Subcutaneous adipose tissue (tissue), 4 donors: ENCODE measurements around the gene CCM2L. TPM values are rescaled to one million over a fixed set of nuclear protein-coding genes. Genes with fewer than 3 reads are reported as not detected.

Experiments used
- CTCF ChIP-seq: fragments of 450-650 bp; IDR thresholded peaks from one replicate; pipeline ENCODE4 v1.5.1; 2016; ENCODE audit warnings: low read depth, mild to moderate bottlenecking, control low read depth, antibody characterized with exemption, moderate library complexity
- small RNA-seq: library from RNA; depleted of rRNA; stranded (forward); fragments of <200 nt; gene quantifications from one replicate; pipeline ENCODE3, GENCODE V24; 2016
- total RNA-seq, 4 donors: library from RNA; depleted of rRNA; stranded (reverse); fragments of >200 nt; gene quantifications; one replicate each; pipeline ENCODE4 v1.1.0, GENCODE V29; 2016

The CCM2L gene
- total RNA-seq, 4 donors from 2014 or later: 1.5 to 25.1 (median 4.4) TPM

GRCh38 chr20:32072168-32072750 is 62.0 kb downstream of the CCM2L start:
- TF ChIP-seq CTCF: no peak

GRCh38 chr20:32075534-32075933 is 65.3 kb downstream of the CCM2L start:
- no peak for TF ChIP-seq CTCF

DNA sequence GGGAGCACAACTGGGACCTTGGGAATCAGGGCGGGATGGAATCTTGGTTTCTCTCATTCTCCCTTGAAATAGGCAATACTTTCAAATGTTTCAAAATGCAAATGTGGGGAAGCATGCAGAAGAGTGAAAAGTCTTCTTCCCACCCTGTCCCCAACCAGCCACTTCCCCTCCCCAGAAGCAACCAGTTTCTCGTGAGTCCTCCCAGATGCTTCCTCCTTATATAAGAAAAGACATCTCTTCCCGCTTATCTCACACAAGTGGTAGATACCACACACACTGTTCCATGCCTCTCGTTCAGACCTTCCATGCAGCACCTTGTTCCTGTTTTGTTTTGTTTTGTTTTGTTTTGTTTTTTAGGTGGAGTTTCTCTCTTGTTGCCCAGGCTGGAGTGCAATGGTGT is 67.0 kb downstream of the CCM2L start:
- TF ChIP-seq CTCF: no peak

GRCh38 chr20:32078322-32078721 is 68.1 kb downstream of the CCM2L start:
- TF ChIP-seq CTCF: no peak

GRCh38 chr20:32078791-32079190 is 68.6 kb downstream of the CCM2L start:
- no peak for TF ChIP-seq CTCF

- no peak for TF ChIP-seq CTCF
These were observed 69.4 kb downstream of the CCM2L start for GRCh38 chr20:32079655-32080109.

- TF ChIP-seq CTCF: no peak
These were observed 70.5 kb downstream of the CCM2L start for GRCh38 chr20:32080783-32081182.

Small RNA genes lying within 50 kb of the gene (small RNA-seq; reads per million reads assigned to genes)
- gene RNA5SP481 (not detected), gene RNA5SP482 (not detected)

Other genes starting within 250 kb of the CCM2L start
- not detected for gene MYLK2, start 191.1 kb upstream of the CCM2L start, total RNA-seq
- gene FOXS1, start 164.8 kb upstream of the CCM2L start, total RNA-seq: not detected
- gene DUSP15, start 139.9 kb upstream of the CCM2L start, total RNA-seq: 1 to 10 TPM in 1 of 4 donors, under 1 TPM in 1, not detected in 2; 0.49 to 1.2 TPM
- gene TTLL9, start 139.8 kb upstream of the CCM2L start, total RNA-seq: under 1 TPM in 3 of 4 donors, not detected in 1; 0.38 to 0.66 (median 0.51) TPM
- gene PDRG1, start 58.4 kb upstream of the CCM2L start, total RNA-seq: 1 to 10 TPM; 5.1 to 8.3 (median 6.6) TPM
- not detected for gene XKR7, start 42.3 kb upstream of the CCM2L start, total RNA-seq
- 10 to 100 TPM in 3 of 4 donors, 1 to 10 TPM in 1; 10.0 to 63.2 (median 27.4) TPM for gene HCK, start 41.8 kb downstream of the CCM2L start, total RNA-seq
- 10 to 100 TPM; 17.2 to 24.8 (median 22.1) TPM for gene TM9SF4, start 99.3 kb downstream of the CCM2L start, total RNA-seq
- 1 to 10 TPM; 2.4 to 4.1 (median 3.2) TPM for gene PLAGL2, start 197.3 kb downstream of the CCM2L start, total RNA-seq
- 10 to 100 TPM; 22.8 to 39.9 (median 31.4) TPM for gene POFUT1, start 197.4 kb downstream of the CCM2L start, total RNA-seq